Activated B cell treated with CpG ODN at 0.5 μM for 24 hours (primary cell): ENCODE results near the gene CLTCL1. TPM values are rescaled to one million over a fixed set of nuclear protein-coding genes. Genes with fewer than 3 reads are reported as not detected.
A peak's percentile ranks its signal among the peaks of the same experiment; 100 is the strongest.

Source experiments
- ATAC-seq: fragments of 200-7000 bp; cut with Tn5 transposase; one replicate; pipeline ENCODE4 v1.10.0; 2021; ENCODE audit warnings: low read depth, mild to moderate bottlenecking, moderate library complexity
- CTCF ChIA-PET: fragments of 350-600 bp; sonication (Branson Sonifier 250); formaldehyde crosslinking; loops from one replicate; lab custom pipeline; 2021; ENCODE audit warnings: antibody characterized with exemption; lab: Charles Lee
- POLR2A ChIA-PET: fragments of 350-600 bp; sonication (Branson Sonifier 250); formaldehyde crosslinking; loops from one replicate; lab custom pipeline; 2021; ENCODE audit warnings: antibody characterized with exemption; lab: Charles Lee
- DNase-seq: peaks from one replicate; pipeline ENCODE4 v3.0.0; 2022
- H3K27ac Mint-ChIP-seq: one replicate; pipeline ENCODE4 v1.8.0; 2020; ENCODE audit warnings: mixed read lengths
- H3K27me3 Mint-ChIP-seq: one replicate; pipeline ENCODE4 v1.8.0; 2021; ENCODE audit warnings: mixed read lengths
- H3K36me3 Mint-ChIP-seq: one replicate; pipeline ENCODE4 v1.8.0; 2021; ENCODE audit warnings: low read depth, mixed read lengths
- H3K4me1 Mint-ChIP-seq: one replicate; pipeline ENCODE4 v1.8.0; 2021; ENCODE audit warnings: mixed read lengths
- H3K4me3 Mint-ChIP-seq: one replicate; pipeline ENCODE4 v1.8.0; 2020; ENCODE audit warnings: mild to moderate bottlenecking, mixed read lengths
- H3K9me3 Mint-ChIP-seq: one replicate; pipeline ENCODE4 v1.8.0; 2020; ENCODE audit warnings: mixed read lengths
- CTCF ChIP-seq: fragments of 200-600 bp; IDR thresholded peaks from one replicate; pipeline ENCODE4 v1.8.0; 2022; ENCODE audit warnings: antibody characterized with exemption, mild to moderate bottlenecking
- intact Hi-C: fragments of 100-400 bp; cut with micrococcal nuclease; formaldehyde crosslinking; loops from one replicate; pipeline ENCODE4 v1.15.1; 2024
- total RNA-seq: library from RNA; stranded (reverse); gene quantifications from 2 replicates; pipeline ENCODE4 v1.2.3, GENCODE V29; 2022

Gene CLTCL1
- total RNA-seq, 1 donor from 2014 or later: 5.0 TPM

DNA sequence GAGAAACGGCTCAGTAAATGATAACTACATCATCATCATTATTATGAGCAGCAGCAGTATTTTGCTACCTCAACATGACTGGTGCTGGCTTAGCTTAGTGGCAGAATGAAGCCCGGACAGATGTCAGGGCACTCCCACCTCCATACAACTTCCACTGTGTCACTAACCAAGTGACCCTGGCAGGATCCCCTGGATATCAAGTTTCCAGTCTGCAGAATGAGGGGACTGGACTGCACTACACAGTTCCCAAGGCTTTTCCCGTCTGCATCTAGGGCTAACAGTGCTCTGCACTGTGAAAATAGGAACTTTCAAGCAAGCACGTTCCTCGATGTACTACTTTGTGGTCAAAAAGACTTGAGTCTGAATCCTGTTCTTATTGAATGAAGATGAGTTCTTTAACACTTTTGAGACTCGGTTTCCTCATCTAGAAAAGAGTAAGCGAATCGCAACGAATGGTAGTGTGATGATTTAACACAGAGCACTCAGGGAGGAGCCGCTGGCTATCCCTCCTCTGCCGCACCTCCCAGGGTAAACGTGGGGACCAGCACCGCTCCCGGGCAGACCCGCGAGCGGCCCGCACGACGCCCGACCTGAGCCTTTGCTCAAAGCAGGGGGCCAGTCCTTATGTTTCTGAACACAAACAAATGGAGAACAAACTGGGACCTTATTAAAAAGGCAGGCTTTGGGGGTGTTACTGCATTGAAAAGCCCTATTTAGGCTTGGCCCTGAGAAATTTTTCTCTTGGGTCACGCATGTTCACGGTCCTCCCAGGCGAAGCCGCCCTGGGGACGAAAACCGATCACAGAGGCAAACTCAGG, 910 bp downstream of the CLTCL1 start:
- no peaks in the 10 kb centered on the region for H3K36me3 Mint-ChIP-seq
- H3K27me3 Mint-ChIP-seq: peaks cover 12% of the 10 kb centered on the region
- POLR2A ChIA-PET: interaction anchor here (1.8 to 2.9 kb wide), 2 partner anchors 69 to 329 kb away, joined by 4 to 38 read pairs; no protein-coding TSS in a partner anchor
- CTCF ChIA-PET: no interaction called here
- no peak for ATAC-seq
- no peak for DNase-seq
- H3K4me3 Mint-ChIP-seq: peak overlapping the region; percentile 82
- peaks cover 18% of the 10 kb centered on the region for H3K4me1 Mint-ChIP-seq
- no peaks in the 10 kb centered on the region for H3K9me3 Mint-ChIP-seq
- TF ChIP-seq CTCF: no peak
- intact Hi-C loops: loop anchor here (1.0 to 10.0 kb wide), 8 partner anchors 70 to 1567 kb away; partner anchors contain the start of genes C22orf39, CDC45, ESS2 and MRPL40
- no peak overlapping the region for H3K27ac Mint-ChIP-seq

DNA sequence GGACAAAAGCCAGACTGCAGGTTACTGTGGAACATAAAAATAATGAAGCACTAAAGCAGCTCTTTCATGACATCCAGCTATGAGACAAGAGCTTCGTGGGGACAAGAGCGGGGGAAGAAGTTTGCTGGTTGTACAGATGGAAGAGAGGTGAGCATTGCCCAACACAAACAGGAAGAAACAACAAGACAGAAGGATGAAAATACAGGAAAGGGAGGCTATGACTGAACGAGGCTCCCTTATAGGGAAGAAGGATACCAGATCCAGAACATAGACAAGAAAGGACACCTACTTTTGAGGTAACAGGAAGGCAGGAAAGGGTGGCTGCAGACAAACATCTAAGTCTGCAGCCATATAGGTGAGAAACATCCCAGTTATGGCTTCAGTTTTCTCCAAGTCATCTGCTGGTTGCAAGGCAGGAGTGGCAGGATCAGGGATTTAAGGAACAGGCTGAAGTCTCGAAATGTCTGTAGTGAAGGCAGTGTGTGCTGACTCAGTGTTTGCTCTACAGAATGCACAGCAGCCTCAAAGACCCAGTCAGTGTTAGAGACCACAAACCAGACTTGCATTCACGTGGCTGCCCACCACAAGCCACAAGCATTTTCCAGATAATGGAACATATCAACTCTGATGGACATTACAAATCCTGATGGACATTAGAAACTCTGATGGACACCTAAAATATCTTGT, 1.9 kb downstream of the CLTCL1 start:
- POLR2A ChIA-PET: no interaction called here
- H3K27ac Mint-ChIP-seq: no peak overlapping the region

DNA sequence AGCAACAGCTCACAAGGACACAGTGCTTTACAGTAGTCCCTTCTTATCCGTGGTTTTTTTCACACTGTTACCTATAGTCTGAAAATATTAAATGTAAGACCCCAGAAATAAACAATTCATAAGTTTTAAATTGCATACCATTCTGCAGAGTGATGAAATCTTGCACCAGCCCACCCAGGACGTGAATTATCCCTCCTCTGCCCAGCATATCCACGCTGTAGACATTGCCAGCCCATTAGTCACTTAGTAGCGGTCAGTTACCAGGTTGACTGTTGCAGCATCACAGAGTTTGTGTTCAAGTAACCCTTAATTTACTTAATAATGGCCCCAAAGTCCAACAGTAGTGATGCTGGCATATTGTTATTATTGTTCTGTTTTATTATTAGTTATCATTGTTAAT, 3.6 kb downstream of the CLTCL1 start:
- CTCF ChIA-PET: no interaction called here
- no peak for TF ChIP-seq CTCF

More for the DNA sequence above, 1.9 kb downstream of the CLTCL1 start:
- intact Hi-C loops: loop anchor here (2.0 to 10.0 kb wide), 7 partner anchors 71 to 1568 kb away; partner anchors contain the start of genes C22orf39, CDC45, ESS2 and PI4KA
- ATAC-seq (no peak), DNase-seq (no peak)
- no peaks in the 10 kb centered on the region for H3K36me3 Mint-ChIP-seq
- CTCF ChIA-PET: no interaction called here
- peaks cover 18% of the 10 kb centered on the region for H3K4me1 Mint-ChIP-seq
- no peaks in the 10 kb centered on the region for H3K9me3 Mint-ChIP-seq
- no peak for TF ChIP-seq CTCF
- H3K27me3 Mint-ChIP-seq: peaks cover 12% of the 10 kb centered on the region
- peak overlapping the region; percentile 11 for H3K4me3 Mint-ChIP-seq

DNA sequence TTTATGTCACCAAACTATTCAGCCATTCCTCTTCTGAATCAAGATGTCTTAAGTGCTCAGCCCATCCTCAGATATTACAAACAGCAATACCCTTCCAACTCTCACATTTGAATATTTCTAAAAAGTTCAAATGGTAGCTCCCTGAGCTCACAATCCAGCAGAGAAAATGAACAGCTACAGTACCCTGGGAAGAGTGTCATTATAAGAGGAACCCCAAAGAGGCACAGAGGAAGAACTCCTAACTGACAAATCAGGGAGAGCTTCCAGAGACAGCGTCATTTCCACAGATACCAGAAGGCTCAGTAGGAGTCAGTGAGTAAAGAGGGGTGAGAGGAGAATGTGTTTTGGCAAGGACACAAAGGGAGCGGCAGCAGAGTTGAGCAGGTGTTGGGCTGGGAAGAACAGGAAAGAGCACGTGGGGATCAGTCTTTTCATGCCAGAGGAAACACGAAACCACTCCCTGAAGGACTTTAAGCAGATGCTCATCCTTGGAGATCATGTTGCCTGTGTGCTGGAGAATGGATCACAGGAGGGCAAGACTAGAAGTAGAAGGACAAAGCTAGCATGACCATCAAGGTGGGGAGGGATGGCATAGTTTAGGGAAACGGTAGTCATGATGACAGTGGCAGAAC, 4.3 kb downstream of the CLTCL1 start:
- DNase-seq (no peak), ATAC-seq (no peak)
- intact Hi-C loops: no loop called here
- peaks cover 12% of the 10 kb centered on the region for H3K27me3 Mint-ChIP-seq
- H3K4me1 Mint-ChIP-seq: peaks cover 10% of the 10 kb centered on the region
- no peaks in the 10 kb centered on the region for H3K36me3 Mint-ChIP-seq
- no peak for TF ChIP-seq CTCF
- no peak overlapping the region for H3K27ac Mint-ChIP-seq
- no peaks in the 10 kb centered on the region for H3K9me3 Mint-ChIP-seq
- no peak overlapping the region for H3K4me3 Mint-ChIP-seq
- ChIA-PET CTCF (no interaction called here), POLR2A (no interaction called here)

More for the DNA sequence above, 3.6 kb downstream of the CLTCL1 start:
- Mint-ChIP-seq H3K36me3 (no peaks in the 10 kb centered on the region), H3K9me3 (no peaks in the 10 kb centered on the region), H3K27me3 (peaks cover 12% of the 10 kb centered on the region), H3K4me1 (peaks cover 17% of the 10 kb centered on the region), H3K4me3 (no peak overlapping the region), H3K27ac (no peak overlapping the region)
- intact Hi-C loops: no loop called here
- DNase-seq (no peak), ATAC-seq (no peak)
- POLR2A ChIA-PET: no interaction called here
